IMR-90 (cell line): ENCODE measurements around the gene KLK6. TPM values are rescaled to one million over a fixed set of nuclear protein-coding genes. Genes with fewer than 3 reads are reported as not detected.
"Not testable (repeated sequence)": the region's sequence is repeated elsewhere in the genome, so short reads cannot be mapped to it uniquely, and the experiment has no call there.

ENCODE experiments used
- ATAC-seq: fragments of 200-7000 bp; cut with Tn5 transposase; 2 replicates; pipeline ENCODE4 v1.9.1; 2020; ENCODE audit warnings: low read depth, mild to moderate bottlenecking, moderate library complexity
- BruUV-seq: library from RNA; stranded (reverse); fragments of 400-500 nt; replicated peaks from 2 replicates; lab custom pipeline; 2021; lab: Mats Ljungman, UMichigan
- CTCF ChIA-PET: fragments of 300-600 bp; formaldehyde crosslinking; extraction: SDS; loops from one replicate; lab custom pipeline; 2021; ENCODE audit warnings: antibody characterized with exemption; lab: Yijun Ruan, JAX
- POLR2A ChIA-PET: fragments of 300-600 bp; sonication (Branson Sonifier 250); formaldehyde crosslinking; loops from one replicate; lab custom pipeline; 2022; ENCODE audit warnings: antibody characterized with exemption; ENCODE audit not compliant: unreplicated experiment; lab: Charles Lee
- DNase-seq: peaks from one replicate; pipeline ENCODE4 v3.0.0; 2013
- H2AFZ ChIP-seq: replicated peaks from 2 replicates; pipeline ENCODE3; 2013; ENCODE audit warnings: low read length, mild to moderate bottlenecking; ENCODE audit not compliant: poor library complexity
- H2AK5ac ChIP-seq: 2 replicates; pipeline ENCODE4 v1.6.1; 2013; ENCODE audit warnings: low read depth, low read length, inconsistent platforms
- H2AK9ac ChIP-seq: replicated peaks from 2 replicates; pipeline ENCODE3; 2013; ENCODE audit warnings: mild to moderate bottlenecking, low read depth, low read length, moderate library complexity; ENCODE audit not compliant: poor library complexity
- H2BK120ac ChIP-seq: 2 replicates; pipeline ENCODE4 v1.6.1; 2013; ENCODE audit warnings: low read depth, low read length, inconsistent platforms
- H2BK15ac ChIP-seq: 3 replicates; pipeline ENCODE4 v1.6.1; 2013; ENCODE audit warnings: low read depth, low read length, inconsistent platforms
- H2BK20ac ChIP-seq: 2 replicates; pipeline ENCODE4 v1.6.1; 2013; ENCODE audit warnings: low read depth, mild to moderate bottlenecking, inconsistent platforms, low read length, moderate library complexity
- H2BK5ac ChIP-seq: 2 replicates; pipeline ENCODE4 v1.6.1; 2013; ENCODE audit warnings: mild to moderate bottlenecking, low read depth, low read length, inconsistent platforms; ENCODE audit not compliant: poor library complexity, severe bottlenecking
- H3K14ac ChIP-seq: replicated peaks from 2 replicates; pipeline ENCODE4 v1.6.1; 2013; ENCODE audit warnings: low read depth, low read length, inconsistent platforms
- H3K18ac ChIP-seq: 2 replicates; pipeline ENCODE4 v1.6.1; 2013; ENCODE audit warnings: low read depth, low read length, control low read depth
- H3K23ac ChIP-seq: 2 replicates; pipeline ENCODE4 v1.6.1; 2013; ENCODE audit warnings: low read depth, low read length, inconsistent platforms
- H3K27ac ChIP-seq: 2 replicates; pipeline ENCODE4 v1.5.1; 2013; ENCODE audit warnings: mild to moderate bottlenecking, control low read depth, low read length; ENCODE audit not compliant: insufficient read depth
- H3K27me3 ChIP-seq: 2 replicates; pipeline ENCODE4 v1.6.1; 2013; ENCODE audit warnings: low read length; ENCODE audit not compliant: control insufficient read depth, insufficient read depth
- H3K36me3 ChIP-seq: 2 replicates; pipeline ENCODE4 v1.6.1; 2013; ENCODE audit warnings: low read length, mixed read lengths; ENCODE audit not compliant: control insufficient read depth, insufficient read depth
- H3K4ac ChIP-seq: 2 replicates; pipeline ENCODE4 v1.6.1; 2013; ENCODE audit warnings: low read depth, low read length, inconsistent platforms
- H3K4me1 ChIP-seq: 2 replicates; pipeline ENCODE4 v1.6.1; 2013; ENCODE audit warnings: low read length, mixed read lengths; ENCODE audit not compliant: control insufficient read depth, insufficient read depth
- H3K4me2 ChIP-seq: 2 replicates; pipeline ENCODE4 v1.6.1; 2013; ENCODE audit warnings: low read depth, mild to moderate bottlenecking, control low read depth, low read length, moderate library complexity
- H3K4me3 ChIP-seq: 2 replicates; pipeline ENCODE4 v1.5.1; 2013; ENCODE audit warnings: low read depth, mild to moderate bottlenecking, control low read depth, low read length, moderate library complexity; ENCODE audit not compliant: insufficient read depth
- H3K56ac ChIP-seq: 2 replicates; pipeline ENCODE4 v1.6.1; 2013; ENCODE audit warnings: low read length, inconsistent platforms; ENCODE audit not compliant: insufficient read depth; ENCODE audit errors: extremely low read depth
- H3K79me1 ChIP-seq, 2 experiments: 2 replicates each; pipeline ENCODE4 v1.6.1; 2013; ENCODE audit warnings: low read length in 2 of 2, inconsistent platforms in 1 of 2, low read depth in 1 of 2
- H3K9ac ChIP-seq: 2 replicates; pipeline ENCODE4 v1.6.1; 2013; ENCODE audit warnings: low read depth, low read length, control low read depth
- H3K9me1 ChIP-seq: 2 replicates; pipeline ENCODE4 v1.6.1; 2013; ENCODE audit warnings: low read length, inconsistent platforms; ENCODE audit not compliant: insufficient read depth
- H3K9me3 ChIP-seq: 2 replicates; pipeline ENCODE4 v1.6.1; 2013; ENCODE audit warnings: low read length; ENCODE audit not compliant: control insufficient read depth, insufficient read depth
- H4K20me1 ChIP-seq: 2 replicates; pipeline ENCODE4 v1.6.1; 2013; ENCODE audit warnings: low read length, inconsistent platforms; ENCODE audit not compliant: insufficient read depth
- H4K5ac ChIP-seq: 2 replicates; pipeline ENCODE4 v1.6.1; 2013; ENCODE audit warnings: mild to moderate bottlenecking, low read depth, low read length, control low read depth
- H4K8ac ChIP-seq, 2 experiments: 2 replicates each; pipeline ENCODE4 v1.6.1; 2013; ENCODE audit warnings: low read depth in 2 of 2, low read length in 2 of 2, control low read depth in 1 of 2, inconsistent platforms in 1 of 2
- H4K91ac ChIP-seq: 2 replicates; pipeline ENCODE4 v1.6.1; 2013; ENCODE audit warnings: low read depth, low read length, inconsistent platforms; ENCODE audit not compliant: insufficient read depth
- WGBS, 2 experiments: methylation state at CpG; one replicate each; pipeline versions ENCODE4 v1.1.5 to v1.1.7; 2013; ENCODE audit warnings: missing lambda C conversion rate in 2 of 2; ENCODE audit not compliant: insufficient read length in 1 of 2; ENCODE audit errors: extremely low coverage in 2 of 2; 5-methylcytosine and 5-hydroxymethylcytosine counted together
- dilution Hi-C: fragments of 300-500 bp; cut with HindIII; formaldehyde crosslinking; loops from one replicate; pipeline ENCODE4 v1.14.3; 2018; ENCODE audit warnings: low sequenced_read_pairs; ENCODE audit not compliant: unreplicated experiment
- in situ Hi-C: fragments of 300-500 bp; cut with MboI; formaldehyde crosslinking; loops from 3 replicates; pipeline ENCODE4 v1.14.3; 2019; ENCODE audit warnings: low sequenced_read_pairs, inconsistent platforms, mixed read lengths
- intact Hi-C: fragments of 100-400 bp; cut with micrococcal nuclease; formaldehyde crosslinking; loops from 2 replicates; pipeline ENCODE4 v1.10.0; 2022
- polyA plus RNA-seq, 3 experiments: library from polyadenylated mRNA; depleted of rRNA; stranded (reverse); fragments of >200 nt; gene quantifications; 2 replicates each; pipeline ENCODE4 v1.2.3, GENCODE V29; 2012; ENCODE audit warnings: low replicate concordance in 1 of 3
- total RNA-seq: library from RNA; depleted of rRNA; stranded (reverse); fragments of >200 nt; gene quantifications from 2 replicates; pipeline ENCODE4 v1.2.3, GENCODE V29; 2012

The KLK6 gene
- total and polyA plus RNA-seq, 2 of the 4 experiments (the other 2 are of a cell fraction), result not detected

GRCh38 chr19:50969810-50970209, 419 bp upstream of the KLK6 start:
- H2BK5ac ChIP-seq, ATAC-seq, H4K5ac ChIP-seq, H3K9me1 ChIP-seq, H3K9me3 ChIP-seq, H3K4me1 ChIP-seq, CTCF ChIA-PET, H3K4ac ChIP-seq, H4K20me1 ChIP-seq, H3K79me1 ChIP-seq, H3K56ac ChIP-seq, DNase-seq, H2AFZ ChIP-seq, H2BK20ac ChIP-seq, H3K9ac ChIP-seq, H2AK5ac ChIP-seq, in situ Hi-C loops, H3K14ac ChIP-seq, H3K4me3 ChIP-seq, H3K36me3 ChIP-seq, H4K8ac ChIP-seq, BruUV-seq, H3K23ac ChIP-seq, H2BK15ac ChIP-seq, H3K27me3 ChIP-seq, intact Hi-C loops, POLR2A ChIA-PET, dilution Hi-C loops, H3K4me2 ChIP-seq, H2AK9ac ChIP-seq, H2BK120ac ChIP-seq, H4K91ac ChIP-seq, H3K27ac ChIP-seq, H3K18ac ChIP-seq: not testable (repeated sequence)
- no CpG with 5 or more reads among the region's 3 CpGs for WGBS, 2 experiments
